GM12801 (cell line): ENCODE measurements around the gene TLE2.

Experiments used
- CTCF ChIP-seq: IDR thresholded peaks from one replicate; pipeline ENCODE4 v1.5.1; 2011; ENCODE audit warnings: control low read depth; ENCODE audit not compliant: insufficient read length; ENCODE audit errors: extremely low read depth

The TLE2 gene

DNA sequence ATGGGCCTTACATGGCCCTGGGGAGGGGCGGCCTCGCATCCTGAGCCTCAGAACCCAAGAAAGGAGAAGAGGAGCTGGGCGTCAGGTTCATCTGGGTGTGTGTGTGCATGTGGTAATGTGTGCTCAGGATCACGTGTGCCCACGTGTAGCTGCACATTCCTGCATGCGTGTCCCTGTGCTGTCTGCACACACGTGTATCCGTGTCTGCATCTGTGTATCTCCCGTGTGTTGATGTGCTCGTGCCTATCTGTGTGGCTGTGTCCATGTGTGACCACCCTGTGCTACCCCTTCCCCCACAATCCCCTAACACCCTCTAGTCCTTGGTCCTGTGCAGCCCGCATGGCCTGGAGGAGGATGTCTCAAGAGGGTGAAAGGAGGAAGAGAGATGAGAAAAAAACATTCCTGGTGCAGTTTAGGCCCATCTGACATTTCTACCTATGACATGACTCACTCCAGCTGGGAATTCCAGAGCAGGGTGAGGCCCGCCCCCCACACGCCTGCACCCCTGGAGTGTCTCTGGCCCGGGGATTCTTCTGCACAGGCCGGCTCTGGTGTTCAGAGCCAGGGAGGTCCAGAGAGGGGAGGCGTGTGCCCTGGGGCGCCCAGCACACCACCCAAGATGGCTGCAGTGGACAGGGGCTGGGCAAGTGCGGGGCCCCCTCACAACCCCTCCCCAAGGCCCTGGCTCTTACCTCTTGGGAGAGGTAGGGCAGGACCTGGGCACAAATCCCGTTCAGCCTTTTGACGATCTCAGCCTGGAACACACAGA lies 26.1 kb upstream of the TLE2 start:
- no peak for TF ChIP-seq CTCF

DNA sequence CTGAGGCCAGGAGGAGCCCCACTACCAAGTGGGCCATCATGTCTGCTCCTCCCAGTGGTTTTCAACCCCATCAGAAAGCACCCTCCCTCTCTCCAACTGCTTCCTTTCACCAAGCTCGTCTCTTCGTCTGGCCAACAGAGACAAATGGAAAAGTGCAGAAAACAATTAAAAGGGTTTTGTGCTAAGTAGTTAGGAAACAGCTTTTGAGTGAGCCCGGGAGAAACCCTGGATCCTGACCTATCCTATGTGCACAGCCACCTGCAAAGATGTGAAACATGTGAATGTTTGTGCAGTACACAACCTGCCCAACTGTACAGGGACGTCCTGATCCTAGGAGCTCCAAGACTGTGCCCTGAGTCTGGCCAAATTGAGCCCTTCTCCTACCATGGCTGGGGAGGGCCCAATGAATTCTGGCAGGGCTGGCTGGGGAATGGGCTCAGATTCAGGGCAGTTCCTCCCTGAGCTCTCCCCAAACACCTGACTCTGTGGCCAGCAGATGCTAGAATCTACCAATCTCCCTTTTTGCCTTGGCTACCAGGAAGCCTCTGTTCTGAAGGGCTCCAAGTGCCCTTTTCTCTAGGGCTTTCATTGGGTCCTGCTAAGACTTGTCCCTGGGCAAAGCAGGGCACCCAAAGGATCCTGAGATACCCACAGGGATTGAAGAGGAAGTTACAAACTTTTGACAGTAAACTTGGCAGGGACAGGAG lies 25.3 kb upstream of the TLE2 start:
- no peak for TF ChIP-seq CTCF

DNA sequence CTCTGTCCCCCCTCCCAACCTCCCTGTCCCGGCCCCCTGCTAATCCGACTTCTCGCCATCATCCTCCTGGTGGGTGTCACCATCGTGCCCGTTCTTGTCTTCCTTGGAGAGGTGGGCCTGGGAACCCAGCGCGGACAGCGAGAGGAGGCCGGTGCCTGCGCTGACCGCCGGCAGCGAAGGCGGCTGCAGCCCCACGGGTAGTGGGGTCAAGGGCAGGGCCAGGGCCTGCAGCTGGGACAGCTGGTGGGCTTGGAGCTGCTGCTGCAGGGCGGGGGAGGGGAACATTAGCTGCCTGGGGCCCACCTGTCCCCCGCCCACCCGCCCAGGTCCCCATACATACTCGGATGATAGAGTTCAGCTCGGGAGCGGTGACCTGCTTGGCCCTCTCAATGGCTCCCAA lies 24.7 kb upstream of the TLE2 start:
- no peak for TF ChIP-seq CTCF

GRCh38 chr19:3053218-3053621 lies 24.1 kb upstream of the TLE2 start:
- TF ChIP-seq CTCF = no peak

DNA sequence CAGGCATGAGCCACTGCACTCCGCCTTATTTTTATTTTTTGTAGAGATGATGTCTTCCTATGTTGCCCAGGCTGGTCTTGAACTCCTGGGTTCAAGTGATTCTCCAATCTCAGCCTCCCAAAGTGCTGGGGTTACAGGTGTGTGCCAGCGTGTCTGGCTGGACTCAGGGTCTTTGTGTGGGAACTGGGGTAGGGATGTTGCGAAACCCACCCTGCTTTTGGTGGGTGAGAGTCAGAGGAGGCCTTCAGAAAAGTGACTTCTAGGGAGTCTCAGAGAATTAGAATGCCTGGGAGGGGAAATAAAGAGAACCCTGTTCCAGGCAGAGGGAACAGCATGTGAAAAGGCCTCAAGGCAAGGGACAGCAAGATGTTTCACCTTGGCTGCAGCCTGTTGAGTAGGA lies 20.0 kb upstream of the TLE2 start:
- no peak for TF ChIP-seq CTCF

- TF ChIP-seq CTCF = no peak
Measured at GRCh38 chr19:3048190-3048533, 19.1 kb upstream of the TLE2 start.

DNA sequence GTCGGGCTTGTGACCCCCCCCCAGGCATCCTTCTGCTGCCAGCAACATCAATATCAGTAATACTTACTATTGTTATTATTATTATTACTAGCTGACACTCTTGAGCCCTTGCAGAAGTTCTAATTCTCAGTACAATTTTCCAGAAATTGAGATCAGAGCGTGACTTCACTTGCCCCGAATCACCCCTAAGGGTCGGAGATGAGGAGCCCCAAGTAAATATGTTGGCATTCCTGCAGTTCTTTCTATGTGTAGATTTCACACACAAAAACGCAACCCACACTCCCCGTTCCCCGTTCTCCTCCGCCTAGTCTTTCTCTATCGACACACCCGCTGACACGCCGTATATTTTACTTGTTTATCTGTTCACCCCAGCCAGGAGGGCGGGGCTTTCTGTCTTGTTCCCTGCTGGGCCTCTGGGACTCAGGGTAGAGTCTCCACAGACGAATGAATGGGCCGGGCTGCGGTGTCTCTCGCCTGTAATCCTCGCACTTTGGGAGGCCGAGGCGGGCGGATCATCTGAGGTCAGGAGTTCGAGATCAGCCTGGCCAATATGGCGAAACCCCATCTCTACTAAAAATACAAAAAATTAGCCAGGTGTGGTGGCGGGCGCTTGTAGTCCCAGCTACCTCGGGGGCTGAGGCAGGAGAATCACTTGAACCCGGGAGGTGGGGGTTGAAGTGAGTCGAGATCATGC lies 18.6 kb upstream of the TLE2 start:
- TF ChIP-seq CTCF = no peak
